Nephron (organoid): ENCODE measurements around the gene PDLIM5.

Experiments
- H3K27ac Mint-ChIP-seq, 3 experiments: 2 replicates each; pipeline ENCODE4 v1.8.0; 2020; ENCODE audit warnings: mixed read lengths in 3 of 3, mild to moderate bottlenecking in 2 of 3, moderate library complexity in 1 of 3
- H3K27me3 Mint-ChIP-seq: 2 replicates; pipeline ENCODE4 v1.8.0; 2021; ENCODE audit warnings: low read depth, mild to moderate bottlenecking, moderate library complexity, mixed read lengths
- H3K36me3 Mint-ChIP-seq: 2 replicates; pipeline ENCODE4 v1.8.0; 2020; ENCODE audit warnings: low read depth, mixed read lengths
- H3K4me1 Mint-ChIP-seq: 2 replicates; pipeline ENCODE4 v1.8.0; 2020; ENCODE audit warnings: mixed read lengths
- H3K4me3 Mint-ChIP-seq, 3 experiments: 2 replicates each; pipeline ENCODE4 v1.8.0; 2020; ENCODE audit warnings: mild to moderate bottlenecking in 3 of 3, mixed read lengths in 3 of 3, moderate library complexity in 2 of 3
- H3K9me3 Mint-ChIP-seq: 2 replicates; pipeline ENCODE4 v1.8.0; 2020; ENCODE audit warnings: mixed read lengths
- CTCF ChIP-seq, 3 experiments: fragments of 200-600 bp; sonication (generic); IDR thresholded peaks; one replicate each; pipeline ENCODE4 v1.5.0; 2021; ENCODE audit warnings: antibody characterized with exemption in 3 of 3; ENCODE audit not compliant: unreplicated experiment in 3 of 3

PDLIM5 gene

GRCh38 chr4:94534401-94535312, 82.9 kb downstream of the PDLIM5 start:
- peaks cover 3% of the 10 kb centered on the region for H3K36me3 Mint-ChIP-seq
- H3K27me3 Mint-ChIP-seq, result no peaks in the 10 kb centered on the region
- no peaks in the 10 kb centered on the region for H3K9me3 Mint-ChIP-seq
- no peak for TF ChIP-seq CTCF (IDR thresholded peaks at IDR 0.05; ENCODE audit: unreplicated experiment in 3 of 3)
- H3K4me1 Mint-ChIP-seq, result peaks cover 56% of the 10 kb centered on the region
- H3K27ac Mint-ChIP-seq, result peak overlapping the region; percentile 13 to 79 (median 51)
- H3K4me3 Mint-ChIP-seq, result no peak overlapping the region

GRCh38 chr4:94536049-94536448, 84.3 kb downstream of the PDLIM5 start:
- Mint-ChIP-seq H3K4me1 (peaks cover 61% of the 10 kb centered on the region), H3K9me3 (no peaks in the 10 kb centered on the region), H3K27me3 (no peaks in the 10 kb centered on the region), H3K27ac (peak overlapping the region; percentile 27 to 74 (median 54)), H3K4me3 (peak overlapping the region in 1 of 3 experiments; percentile 31), H3K36me3 (peaks cover 8% of the 10 kb centered on the region)
- no peak for TF ChIP-seq CTCF (IDR thresholded peaks at IDR 0.05; ENCODE audit: unreplicated experiment in 3 of 3)

GRCh38 chr4:94536649-94537469, 85.1 kb downstream of the PDLIM5 start:
- H3K4me3 Mint-ChIP-seq, result no peak overlapping the region
- H3K27ac Mint-ChIP-seq, result peak overlapping the region in 2 of 3 experiments; percentile 34 to 73
- no peaks in the 10 kb centered on the region for H3K27me3 Mint-ChIP-seq
- no peaks in the 10 kb centered on the region for H3K9me3 Mint-ChIP-seq
- H3K36me3 Mint-ChIP-seq, result peaks cover 8% of the 10 kb centered on the region
- TF ChIP-seq CTCF (IDR thresholded peaks at IDR 0.05; ENCODE audit: unreplicated experiment in 3 of 3), result no peak
- peaks cover 61% of the 10 kb centered on the region for H3K4me1 Mint-ChIP-seq

DNA sequence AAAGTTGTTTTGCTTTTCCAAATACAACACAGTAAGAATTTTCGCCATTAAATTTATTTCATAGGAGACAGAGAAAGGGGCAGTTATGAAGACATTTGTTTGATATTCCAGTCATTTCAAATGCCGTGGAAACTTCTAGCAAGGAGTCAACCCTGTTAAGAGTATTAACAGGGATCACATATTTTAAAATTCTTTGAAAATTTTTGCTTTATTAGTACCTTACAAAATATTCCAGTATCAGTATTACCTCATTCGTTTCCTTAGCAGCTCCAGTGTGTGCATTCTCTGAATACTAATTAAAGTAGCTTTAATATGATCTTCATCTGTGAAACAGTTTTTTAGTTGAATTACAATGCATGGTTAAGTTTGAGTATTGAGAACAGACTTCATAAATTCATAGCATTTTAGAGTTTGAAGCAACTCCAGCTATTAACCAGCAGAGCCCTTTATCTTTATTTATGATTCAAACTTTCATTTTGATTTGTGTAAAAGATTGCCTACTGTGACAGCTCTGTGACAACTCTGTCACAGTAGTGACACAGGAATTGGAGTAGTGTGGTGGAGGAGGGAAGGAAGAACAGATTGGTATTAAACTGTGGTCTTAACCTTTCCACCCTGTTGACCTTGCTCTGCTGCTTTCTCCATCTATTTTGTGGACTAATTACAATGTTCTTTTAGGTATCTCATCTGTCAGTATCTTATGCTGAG, 86.3 kb downstream of the PDLIM5 start:
- no peak overlapping the region for H3K4me3 Mint-ChIP-seq
- H3K4me1 Mint-ChIP-seq, result peaks cover 56% of the 10 kb centered on the region
- peak overlapping the region in 2 of 3 experiments; percentile 19 to 47 for H3K27ac Mint-ChIP-seq

GRCh38 chr4:94540476-94540875, 88.7 kb downstream of the PDLIM5 start:
- Mint-ChIP-seq H3K36me3 (peaks cover 13% of the 10 kb centered on the region), H3K9me3 (no peaks in the 10 kb centered on the region), H3K27ac (peak overlapping the region; percentile 12 to 48 (median 44)), H3K4me1 (peaks cover 38% of the 10 kb centered on the region), H3K4me3 (no peak overlapping the region), H3K27me3 (no peaks in the 10 kb centered on the region)
- no peak for TF ChIP-seq CTCF (IDR thresholded peaks at IDR 0.05; ENCODE audit: unreplicated experiment in 3 of 3)

More for the DNA sequence above, 86.3 kb downstream of the PDLIM5 start:
- no peaks in the 10 kb centered on the region for H3K27me3 Mint-ChIP-seq
- H3K9me3 Mint-ChIP-seq, result no peaks in the 10 kb centered on the region
- H3K36me3 Mint-ChIP-seq, result peaks cover 4% of the 10 kb centered on the region
- TF ChIP-seq CTCF (IDR thresholded peaks at IDR 0.05; ENCODE audit: unreplicated experiment in 3 of 3), result no peak
